ENCODE measurements around the gene TRAF6. TPM values are rescaled to one million over a fixed set of nuclear protein-coding genes. Genes with fewer than 3 reads are reported as not detected.

Gene TRAF6
- total RNA-seq, 1 experiment from 2014 or later, result 9.3 TPM

- intact Hi-C loops (cut with micrococcal nuclease), result no loop called here
- BruUV-seq (replicated peaks), result no TSS peak
- Histone ChIP-seq H3K27ac (ENCODE audit: low read depth, low read length) (no peak overlapping the region), H3K36me3 (ENCODE audit: control insufficient read depth in 1 of 2, insufficient read depth in 2 of 2, low read length in 2 of 2) (no peaks in the 10 kb centered on the region), H3K9me3 (ENCODE audit: control insufficient read depth in 1 of 2, insufficient read depth in 1 of 2, low read depth in 1 of 2, low read length in 2 of 2) (no peaks in the 10 kb centered on the region), H3K9ac (ENCODE audit: low read length) (no peak overlapping the region), H3K27me3 (ENCODE audit: insufficient read depth, low read length) (0 out of 2 replicates have a peak, but pooled peaks cover 4% of the 10 kb centered on the region), H3K4me3 (replicated peaks in 1 of 2; ENCODE audit: low read depth in 1 of 2, low read length in 2 of 2) (no peak overlapping the region), H3K4me2 (ENCODE audit: low read length) (no peak overlapping the region), H3K79me2 (ENCODE audit: insufficient read depth, low read length) (no peaks in the 10 kb centered on the region), H4K20me1 (ENCODE audit: insufficient read depth) (no peaks in the 10 kb centered on the region), H2AFZ (ENCODE audit: low read depth, low read length, poor library complexity, severe bottlenecking) (no peak overlapping the region), H3K9me2 (ENCODE audit: insufficient read depth) (no peaks in the 10 kb centered on the region), H3K4me1 (ENCODE audit: control insufficient read depth in 1 of 2, insufficient read depth in 2 of 2, low read length in 2 of 2) (no peaks in the 10 kb centered on the region)
- TF ChIP-seq CEBPB (IDR thresholded peaks at IDR 0.05; ENCODE audit: low read depth), result no peak
- TF ChIP-seq SRF (IDR thresholded peaks at IDR 0.05; ENCODE audit: low read depth), result no peak
- no peak for TF ChIP-seq MAX (IDR thresholded peaks at IDR 0.05)
- no peak for TF ChIP-seq YY1 (IDR thresholded peaks at IDR 0.05; ENCODE audit: extremely low read depth, insufficient replicate concordance, low read depth, low read length)
- no peak for TF ChIP-seq TCF7L2 (IDR thresholded peaks at IDR 0.05; ENCODE audit: borderline replicate concordance, extremely low read depth, insufficient read depth, insufficient read length)
- no peak for TF ChIP-seq EGR1 (IDR thresholded peaks at IDR 0.05; ENCODE audit: low read depth)
- no peak for TF ChIP-seq POLR2A (IDR thresholded peaks at IDR 0.05; ENCODE audit: borderline replicate concordance, extremely low read depth, insufficient read depth, insufficient read length)
- no peak for TF ChIP-seq ZNF274 (IDR thresholded peaks at IDR 0.05; ENCODE audit: low read depth, low read length)
- TF ChIP-seq REST (IDR thresholded peaks at IDR 0.05; ENCODE audit: low read depth), result no peak
- TF ChIP-seq ZFX (IDR thresholded peaks at IDR 0.05), result no peak
- TF ChIP-seq JUND (IDR thresholded peaks at IDR 0.05), result no peak
- TF ChIP-seq ZBTB33 (IDR thresholded peaks at IDR 0.05; ENCODE audit: extremely low read depth, insufficient replicate concordance, low read length), result no peak
- no peak for TF ChIP-seq ELF1 (IDR thresholded peaks at IDR 0.05; ENCODE audit: borderline replicate concordance, low read depth)
- TF ChIP-seq RAD21 (IDR thresholded peaks at IDR 0.05; ENCODE audit: low read depth), result no peak
- no peak for TF ChIP-seq FOSL1 (IDR thresholded peaks at IDR 0.05; ENCODE audit: low read depth)
- TF ChIP-seq SIN3A (IDR thresholded peaks at IDR 0.05; ENCODE audit: low read depth), result no peak
- no peak for TF ChIP-seq POLR2AphosphoS5 (IDR thresholded peaks at IDR 0.05; ENCODE audit: low read depth, low read length)
- TF ChIP-seq SP1 (IDR thresholded peaks at IDR 0.05; ENCODE audit: low read depth), result no peak
- TF ChIP-seq CTCF (IDR thresholded peaks at IDR 0.05 in 2 of 3, conservative IDR thresholded peaks at IDR 0.05 in 1 of 3; ENCODE audit: borderline replicate concordance in 1 of 3, insufficient read depth in 1 of 3, low read depth in 2 of 3, low read length in 2 of 3), result no peak
- ChIA-PET RAD21 (ENCODE audit: low non-redundant PET in 1 of 2, low total read pairs in 2 of 2, uncharacterized antibody in 2 of 2, unreplicated experiment in 2 of 2) (no interaction called here), POLR2A (no interaction called here), CTCF (no interaction called here)
- DNase-seq (ENCODE audit: low read depth, low spot score) (no peak), ATAC-seq (no peak)
Observed at GRCh38 chr11:36462321-36462720, 47.8 kb downstream of the TRAF6 start.

All from HCT116 (cell line).